NCI-H345 (cell line): ENCODE results near the gene LDLRAD4.

Experiments
- DNase-seq: peaks from one replicate; lab custom pipeline; 2025; lab: John Stamatoyannopoulos, UW

The LDLRAD4 gene

DNA sequence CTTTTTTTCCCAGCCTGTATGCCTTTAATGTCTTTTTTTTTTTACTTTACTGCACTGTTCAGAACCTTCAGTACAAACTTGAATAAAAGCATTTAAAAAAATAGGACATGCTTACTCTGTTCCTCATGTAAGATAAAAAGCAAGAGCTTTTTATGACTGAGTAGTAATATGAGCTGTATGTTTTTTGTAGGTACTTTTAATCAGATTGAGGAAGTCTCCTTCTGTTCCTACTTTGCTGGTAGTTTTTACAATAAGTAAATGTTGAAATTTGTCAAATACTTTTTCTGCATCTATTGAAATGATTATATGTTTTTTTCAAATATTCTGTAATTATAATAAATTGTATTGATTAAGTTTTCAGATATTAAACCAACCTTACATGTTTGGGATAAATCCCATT lies 318.0 kb downstream of the LDLRAD4 start:
- no peak for DNase-seq

GRCh38 chr18:13537022-13537780 lies 318.6 kb downstream of the LDLRAD4 start:
- no peak for DNase-seq

DNA sequence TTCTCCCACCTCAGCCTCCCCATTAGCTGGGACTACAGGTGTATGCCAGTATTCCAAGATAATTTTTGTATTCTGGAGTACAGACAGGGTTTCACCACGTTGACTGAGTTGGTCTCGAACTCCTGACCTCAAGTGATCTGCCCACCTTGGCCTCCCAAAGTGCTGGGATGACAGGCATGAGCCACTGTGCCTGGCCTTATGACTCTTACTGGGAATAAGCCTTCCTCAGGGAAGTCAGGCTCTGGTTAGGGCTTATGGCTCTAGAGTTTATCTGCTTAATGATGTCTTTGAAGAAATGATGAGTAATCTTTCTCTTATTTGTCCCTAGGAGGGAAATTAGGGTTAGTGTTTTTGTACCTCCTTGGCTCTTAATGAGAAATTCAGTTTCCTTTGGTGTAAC lies 320.1 kb downstream of the LDLRAD4 start:
- no peak for DNase-seq

DNA sequence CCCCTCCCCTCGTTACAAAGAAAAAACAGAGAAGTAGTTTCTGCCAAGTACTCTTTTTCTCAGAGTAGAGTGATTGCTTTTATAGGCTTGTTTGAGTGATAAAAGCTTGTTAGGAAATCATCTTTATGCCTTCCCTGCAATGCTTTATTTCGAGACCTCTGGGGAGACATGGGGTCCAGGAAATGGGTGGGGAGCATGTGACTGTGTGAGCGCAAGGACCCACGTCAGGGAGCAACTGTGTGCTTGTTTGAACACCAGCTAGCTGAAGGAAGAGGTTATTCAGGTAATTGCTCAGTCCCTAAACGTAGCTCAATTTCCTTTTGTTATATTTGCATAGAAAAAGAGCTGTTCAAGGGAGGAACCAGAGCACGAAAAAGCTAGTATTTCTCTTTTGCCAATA lies 320.5 kb downstream of the LDLRAD4 start:
- no peak for DNase-seq

GRCh38 chr18:13539843-13540476 lies 321.4 kb downstream of the LDLRAD4 start:
- no peak for DNase-seq

DNA sequence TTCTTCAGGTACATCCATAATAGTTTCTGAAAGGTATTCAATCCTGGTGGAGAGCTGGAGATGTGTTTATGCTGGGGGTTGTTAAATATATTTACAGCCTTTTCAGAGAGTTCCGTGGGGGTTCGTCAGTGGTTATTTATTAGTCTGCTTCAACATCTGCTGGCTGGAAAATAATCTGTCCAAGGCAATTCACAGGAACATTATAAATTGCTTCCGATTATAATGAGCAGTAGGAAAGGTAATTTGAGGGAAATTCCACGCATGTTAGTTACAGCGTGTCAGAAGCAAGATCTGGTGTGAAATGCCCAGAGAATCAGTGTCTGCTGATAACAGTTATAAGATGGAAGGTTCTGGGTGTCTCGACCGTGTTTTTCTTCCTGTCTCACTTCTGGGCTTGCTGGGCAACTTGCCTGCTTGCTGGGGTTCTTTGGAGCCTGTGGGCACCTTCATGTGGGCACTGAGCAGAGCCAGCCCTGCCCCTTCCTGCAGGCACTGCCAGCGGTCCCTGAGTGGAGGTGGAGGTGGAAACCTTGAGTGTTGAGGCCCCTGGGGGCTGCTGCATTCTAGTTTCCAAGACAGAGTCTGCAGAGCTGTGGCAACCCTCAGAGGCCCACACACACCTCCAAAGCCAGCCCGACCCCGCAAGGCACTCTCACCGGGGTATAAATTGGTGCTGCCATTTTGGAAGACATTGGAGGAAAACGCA lies 322.1 kb downstream of the LDLRAD4 start:
- DNase-seq, result no peak

GRCh38 chr18:13541621-13542519 lies 323.3 kb downstream of the LDLRAD4 start:
- DNase-seq, result no peak

DNA sequence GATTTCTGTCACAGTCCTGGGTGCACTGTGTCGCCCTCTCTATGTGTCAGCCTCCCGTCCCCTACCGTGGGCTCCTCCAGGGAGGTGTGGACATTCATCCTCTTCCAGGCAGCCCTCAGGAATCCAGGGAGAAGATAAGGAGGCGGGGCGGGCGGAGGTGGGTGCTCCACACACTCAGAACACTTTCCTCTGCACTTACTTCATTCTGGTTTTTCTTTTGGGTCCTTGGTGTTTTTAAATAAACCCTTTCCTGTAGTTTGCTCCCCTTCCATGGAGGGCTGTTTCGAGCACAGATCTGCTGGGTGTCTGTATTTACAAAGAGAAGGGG lies 323.9 kb downstream of the LDLRAD4 start:
- DNase-seq, result no peak

DNA sequence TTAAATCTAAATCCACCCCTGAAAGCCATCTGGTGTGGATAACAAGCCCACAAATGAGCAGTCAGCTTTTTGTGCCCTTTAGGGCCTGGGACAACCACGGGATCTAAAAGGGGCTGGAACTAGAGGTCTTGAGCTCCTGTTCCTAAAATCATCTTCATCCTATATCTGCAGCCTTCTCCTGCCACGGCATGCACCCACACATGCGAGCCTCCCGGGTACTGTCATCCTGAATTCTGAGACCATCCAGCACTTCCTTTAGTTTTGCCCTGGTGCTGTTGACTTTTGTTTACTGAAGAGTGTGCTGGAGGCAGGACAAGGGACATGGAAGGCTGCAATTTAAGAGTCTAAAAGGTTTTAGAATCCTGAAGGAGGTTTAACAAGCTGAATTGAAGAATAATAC lies 324.6 kb downstream of the LDLRAD4 start:
- DNase-seq, result no peak

GRCh38 chr18:13543811-13544732 lies 325.5 kb downstream of the LDLRAD4 start:
- no peak for DNase-seq

DNA sequence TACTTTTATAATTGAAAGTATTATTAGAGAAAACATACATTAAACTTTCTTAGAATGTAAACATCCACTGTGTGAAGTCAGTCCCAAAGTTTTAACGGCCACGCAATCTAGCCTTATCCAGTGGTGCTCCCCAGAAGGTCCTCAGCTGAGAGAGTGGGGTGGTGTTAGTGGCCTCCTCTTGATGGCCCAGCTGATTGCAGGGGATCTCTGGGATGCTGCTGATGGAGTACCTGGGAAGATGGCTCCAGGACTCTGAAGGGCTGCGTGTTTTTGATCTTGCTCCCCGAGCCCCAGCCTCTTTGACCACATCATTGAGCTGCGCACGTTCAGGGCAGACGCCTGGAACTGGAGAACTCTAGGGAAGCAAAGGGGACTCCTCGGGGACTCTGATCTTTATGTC lies 326.4 kb downstream of the LDLRAD4 start:
- no peak for DNase-seq

DNA sequence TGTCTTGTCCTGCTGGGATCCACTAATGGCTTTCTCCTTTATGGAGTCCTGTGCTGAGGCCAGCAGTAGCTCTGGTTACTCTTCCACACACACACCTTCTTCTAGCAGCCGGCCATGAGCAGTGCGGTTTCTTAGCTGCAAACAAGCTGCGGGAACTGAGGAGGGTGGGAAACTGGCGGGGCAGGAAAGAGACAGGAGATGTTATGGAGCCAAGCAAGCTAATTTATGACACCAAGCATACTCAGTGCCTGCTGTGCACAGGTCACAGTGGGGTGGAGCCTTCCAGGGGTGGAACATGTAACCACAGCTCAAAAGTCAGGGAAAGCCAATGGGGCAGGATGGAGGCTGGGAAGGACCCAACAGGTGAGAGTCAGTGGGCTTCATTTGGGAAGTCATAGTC lies 327.0 kb downstream of the LDLRAD4 start:
- no peak for DNase-seq

- no peak for DNase-seq
These were observed 327.4 kb downstream of the LDLRAD4 start for GRCh38 chr18:13545955-13546354.

- DNase-seq, result no peak
These were observed 328.1 kb downstream of the LDLRAD4 start for GRCh38 chr18:13546638-13547037.

GRCh38 chr18:13547347-13547746 lies 328.8 kb downstream of the LDLRAD4 start:
- DNase-seq, result no peak

GRCh38 chr18:13548106-13548819 lies 329.7 kb downstream of the LDLRAD4 start:
- no peak for DNase-seq

DNA sequence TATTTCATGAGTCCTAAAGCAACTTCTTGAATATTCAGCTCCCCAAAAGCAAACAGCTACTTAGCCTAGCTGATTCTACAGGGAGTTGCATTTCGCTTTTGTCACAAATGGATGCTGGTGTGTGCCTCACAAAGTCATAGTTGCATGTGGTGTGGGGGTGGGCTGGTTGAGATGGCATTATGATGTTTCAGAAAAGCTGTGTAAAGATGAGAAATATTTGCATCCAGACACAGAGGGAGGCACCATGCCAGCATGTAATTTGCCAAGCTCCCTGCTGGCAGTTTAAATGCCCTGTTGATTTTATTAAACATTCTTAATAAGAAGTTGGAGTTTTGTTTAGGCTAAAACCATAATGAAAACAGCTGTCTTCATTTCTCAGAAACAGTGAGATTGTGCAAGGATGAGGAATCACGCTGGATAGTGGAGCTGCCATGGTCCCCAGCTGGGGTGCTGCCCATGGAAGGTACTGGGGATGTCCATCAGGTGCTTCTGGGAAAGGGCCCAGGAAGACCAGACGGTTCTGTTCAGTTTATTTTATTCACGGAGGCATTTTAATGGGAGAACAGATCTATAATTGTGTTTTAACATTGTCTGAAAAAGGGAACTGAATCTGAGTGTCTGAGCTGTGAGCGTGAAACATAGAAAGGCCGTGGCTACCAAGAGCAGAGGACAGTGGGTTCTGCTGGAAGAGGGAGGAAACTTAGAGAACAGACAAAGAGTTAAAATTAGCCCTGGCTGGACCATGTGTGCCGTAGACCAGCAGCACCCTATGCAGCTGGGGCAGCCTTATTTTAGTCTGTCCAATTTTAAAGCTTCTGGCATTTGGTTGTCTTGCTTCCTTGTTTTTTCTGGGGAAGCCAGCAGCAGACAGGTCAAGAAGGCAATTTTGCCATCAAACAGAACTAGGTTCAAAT lies 330.7 kb downstream of the LDLRAD4 start:
- DNase-seq, result no peak

DNA sequence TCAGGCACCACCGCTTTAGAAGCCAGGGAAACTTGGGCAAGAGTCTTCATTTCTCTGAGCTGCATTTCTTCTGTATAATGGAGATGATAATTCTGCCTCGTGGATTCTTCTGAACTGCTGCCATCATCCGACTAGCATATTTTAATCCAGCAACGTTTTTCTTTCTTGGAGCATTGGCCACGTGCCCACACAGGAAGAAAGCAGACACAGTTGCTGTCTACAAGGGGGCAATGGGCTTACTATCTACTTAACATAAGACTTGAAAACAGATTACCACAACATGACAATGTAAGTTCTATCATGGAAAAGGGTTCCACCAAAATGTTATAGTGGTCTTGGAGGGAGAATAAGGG lies 331.3 kb downstream of the LDLRAD4 start:
- DNase-seq, result no peak
